ENCODE measurements around the gene TEAD1.
A peak's percentile ranks its signal among the peaks of the same experiment; 100 is the strongest.

TEAD1 gene

DNA sequence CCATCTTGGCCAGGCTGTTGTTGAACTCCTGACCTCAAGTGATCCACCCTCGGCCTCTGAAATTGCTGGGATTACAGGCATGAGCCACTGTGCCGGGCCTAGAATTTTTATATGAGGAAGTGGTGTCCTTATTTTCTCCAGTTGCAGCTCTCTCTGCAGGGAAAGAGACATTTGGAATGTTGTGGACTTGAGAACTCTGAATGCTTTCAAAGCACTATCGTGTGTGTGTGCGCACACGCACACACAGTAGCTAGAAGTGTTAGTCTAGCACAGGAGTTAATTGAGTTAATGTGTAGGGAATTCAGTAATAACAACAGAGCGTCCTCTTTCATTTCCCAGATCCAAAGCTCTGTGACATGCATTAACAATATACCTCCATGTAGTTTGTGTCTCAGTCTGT is 170.9 kb downstream of the TEAD1 start:
- no peak for DNase-seq

DNA sequence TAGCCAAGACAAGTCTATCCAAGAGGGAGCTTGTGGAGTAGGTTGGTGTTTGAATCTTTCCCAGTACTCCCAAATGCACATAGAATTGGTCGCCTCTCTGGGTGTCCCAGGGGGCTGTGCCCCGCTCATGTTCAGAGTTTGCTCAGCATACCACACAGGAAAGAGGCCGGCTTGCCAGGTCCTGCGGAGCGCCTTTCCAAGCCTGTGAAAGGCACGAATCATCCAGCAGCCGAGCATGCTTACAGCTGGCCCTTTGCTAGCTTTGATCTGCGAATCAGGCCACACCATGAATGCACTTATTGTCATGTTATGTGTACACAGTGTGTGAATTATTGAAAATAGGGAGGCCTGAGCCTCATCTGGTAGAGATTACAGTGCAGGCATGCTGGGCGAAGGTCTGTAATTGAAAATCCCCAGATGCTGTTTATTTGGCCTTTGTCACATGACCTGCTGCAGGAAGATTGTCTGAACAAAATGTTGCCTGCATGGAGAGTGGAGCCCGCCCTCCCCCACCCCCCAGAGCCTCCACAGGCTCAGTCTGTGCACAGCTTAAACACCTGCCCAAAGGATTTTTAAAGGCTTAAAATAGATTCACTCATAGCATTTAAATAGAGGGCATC is 171.6 kb downstream of the TEAD1 start:
- no peak for DNase-seq

DNA sequence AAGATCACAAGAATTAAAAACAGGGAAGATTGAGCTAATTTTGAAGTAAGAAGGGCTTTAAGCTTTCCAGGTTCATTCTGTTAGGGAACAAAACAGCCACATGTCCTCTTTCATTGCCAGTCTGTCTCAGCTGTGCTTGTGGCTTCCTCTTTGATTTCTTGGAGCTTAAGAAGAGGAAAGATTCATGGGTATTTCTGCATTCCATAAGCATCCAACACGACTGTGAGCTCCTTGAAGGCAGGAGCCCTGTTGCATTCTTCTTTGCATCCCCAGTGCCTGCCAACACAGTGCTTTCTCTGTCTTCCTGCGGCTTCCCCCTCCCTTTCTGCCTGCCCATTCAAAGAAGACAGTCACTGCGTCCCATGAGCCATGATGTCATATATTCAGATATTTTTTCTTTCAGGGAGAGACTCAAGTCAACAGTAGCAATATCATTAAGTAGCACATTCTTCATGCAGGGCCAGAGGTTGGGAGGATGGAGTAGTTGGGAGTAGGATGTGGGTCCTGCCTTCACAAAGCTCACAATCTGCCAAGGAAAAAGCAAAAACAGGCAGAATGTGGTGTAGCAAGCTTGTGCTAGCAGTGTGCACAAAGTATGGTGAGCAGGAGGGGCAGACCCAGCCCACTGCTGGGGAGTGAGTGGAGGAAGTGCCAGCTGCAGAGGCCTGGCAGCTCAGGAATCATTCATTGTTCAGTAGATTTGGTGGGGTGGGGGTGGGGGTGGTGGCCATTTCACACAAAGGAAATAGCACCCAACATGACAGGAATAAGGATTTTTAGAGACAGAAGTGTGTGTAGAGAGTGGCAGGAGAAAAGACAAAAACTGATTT is 172.8 kb downstream of the TEAD1 start:
- no peak for DNase-seq

DNA sequence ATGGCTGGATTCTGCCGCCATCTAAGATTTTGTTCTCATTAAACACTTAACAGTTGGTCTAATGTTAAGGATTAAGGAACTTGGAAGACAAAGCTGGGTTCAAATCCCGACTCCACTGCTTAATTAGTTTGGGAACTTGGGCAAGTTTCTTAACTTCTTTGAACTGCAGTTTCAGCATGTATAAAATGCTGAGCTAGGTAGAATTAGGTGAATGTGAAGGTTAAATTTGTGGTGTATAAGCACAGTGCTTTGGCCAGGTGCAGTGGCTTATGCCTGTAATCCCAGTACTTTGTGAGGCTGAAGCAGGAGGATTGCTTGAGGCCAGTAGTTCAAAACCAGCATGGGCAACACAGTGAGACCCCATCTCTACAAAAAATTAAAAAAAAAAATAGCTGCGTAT is 174.2 kb downstream of the TEAD1 start:
- no peak for DNase-seq

DNA sequence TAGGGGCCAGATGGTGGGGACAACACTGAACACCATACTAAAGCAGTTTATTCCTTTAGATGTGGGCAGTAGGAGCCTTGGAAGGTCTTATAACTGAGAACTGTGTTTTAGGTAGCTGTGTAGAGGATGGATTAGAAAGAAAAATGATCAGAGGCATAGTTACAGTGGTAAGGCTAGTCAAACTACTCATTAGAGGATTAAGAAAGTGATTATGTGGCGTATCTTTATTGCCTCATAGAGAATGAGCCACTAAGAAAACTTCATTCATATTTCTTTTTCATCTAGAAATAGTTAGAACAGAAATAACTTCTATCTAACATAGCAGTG is 179.1 kb downstream of the TEAD1 start:
- no peak for DNase-seq

DNA sequence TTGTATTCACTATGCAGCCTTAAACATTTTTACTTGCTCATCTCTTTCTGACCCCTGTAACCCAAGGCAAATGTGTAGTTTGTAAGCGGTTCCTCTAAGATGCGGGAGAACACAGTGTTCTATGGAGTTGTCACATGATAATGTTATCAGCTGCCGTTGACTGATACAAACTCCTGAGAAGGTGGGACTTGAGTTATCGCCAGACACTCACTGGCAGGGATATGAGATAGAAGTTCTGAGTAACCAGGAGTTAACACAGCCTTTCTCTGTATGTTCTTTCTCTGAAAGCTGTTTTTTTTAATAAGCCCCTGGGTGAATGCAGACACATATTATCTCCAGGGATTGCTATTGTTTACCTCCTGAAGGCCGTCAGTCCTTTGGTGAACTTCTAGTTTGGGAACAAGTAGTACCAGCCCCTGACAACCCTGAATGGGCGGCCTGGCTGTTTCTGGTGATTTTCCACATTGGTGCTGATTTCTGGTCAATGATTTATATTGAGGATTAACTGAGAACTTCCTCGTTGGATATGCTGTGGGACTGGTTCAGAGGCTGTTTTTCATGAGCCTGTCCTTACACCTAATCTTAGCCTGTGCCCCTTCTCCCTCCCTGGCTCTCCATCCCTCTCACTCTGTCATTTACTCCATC is 179.6 kb downstream of the TEAD1 start:
- DNase-seq, result peak; percentile 74

DNA sequence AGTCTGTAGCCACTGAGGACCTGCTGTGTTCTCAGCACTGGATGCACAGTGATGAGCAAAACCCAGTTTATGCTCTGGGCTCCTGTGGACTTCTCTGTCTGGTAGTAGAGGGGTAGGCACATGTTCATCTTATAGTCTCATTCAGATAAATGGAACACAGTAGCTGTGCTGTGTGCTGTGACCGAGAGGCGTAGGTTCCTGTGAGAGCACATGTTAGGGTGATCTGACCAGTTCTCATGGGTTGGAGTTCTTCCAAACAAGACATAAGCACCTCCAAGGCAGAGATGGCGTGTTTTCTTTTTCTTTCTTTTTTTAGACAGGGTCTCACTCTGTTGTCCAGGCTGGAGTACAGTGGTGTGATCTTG is 180.1 kb downstream of the TEAD1 start:
- no peak for DNase-seq

DNA sequence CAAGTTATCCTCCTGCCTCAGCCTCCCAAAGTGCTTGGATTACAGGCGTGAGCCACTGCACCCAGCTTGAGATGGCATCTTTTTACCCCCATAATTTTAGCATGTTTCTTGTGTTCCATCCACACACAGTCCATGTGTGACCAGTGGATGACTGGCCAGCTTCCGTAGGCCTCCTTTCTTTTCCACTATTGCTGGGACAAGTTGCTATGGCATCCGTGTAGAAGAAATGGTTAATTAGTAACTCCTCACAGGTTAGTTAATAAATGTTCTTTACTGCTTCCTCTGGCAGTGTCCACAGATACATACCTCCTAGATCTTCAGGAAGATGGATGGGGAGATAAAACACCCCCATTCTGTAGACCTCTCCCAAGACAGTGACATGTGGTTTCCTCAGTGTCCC is 180.6 kb downstream of the TEAD1 start:
- DNase-seq, result no peak

DNA sequence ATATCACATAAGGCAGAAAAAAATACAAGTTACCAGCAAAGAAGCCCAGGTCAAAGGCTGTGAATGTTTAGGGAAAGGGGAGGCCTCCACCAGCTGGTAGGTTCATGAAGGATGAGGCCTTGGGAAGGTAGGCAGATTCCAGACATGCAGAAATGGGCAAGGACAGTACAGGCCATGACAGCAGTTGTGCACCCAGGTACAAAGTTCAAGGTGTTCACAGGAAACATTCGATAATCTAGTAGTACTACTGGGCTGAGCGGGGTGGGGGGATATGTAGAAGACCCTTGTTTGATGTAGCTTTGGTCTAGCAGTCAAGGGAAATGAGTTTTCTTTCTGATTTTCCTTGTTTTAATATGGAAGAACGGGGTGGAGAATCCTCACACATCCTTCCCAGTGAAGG is 182.1 kb downstream of the TEAD1 start:
- no peak for DNase-seq

DNA sequence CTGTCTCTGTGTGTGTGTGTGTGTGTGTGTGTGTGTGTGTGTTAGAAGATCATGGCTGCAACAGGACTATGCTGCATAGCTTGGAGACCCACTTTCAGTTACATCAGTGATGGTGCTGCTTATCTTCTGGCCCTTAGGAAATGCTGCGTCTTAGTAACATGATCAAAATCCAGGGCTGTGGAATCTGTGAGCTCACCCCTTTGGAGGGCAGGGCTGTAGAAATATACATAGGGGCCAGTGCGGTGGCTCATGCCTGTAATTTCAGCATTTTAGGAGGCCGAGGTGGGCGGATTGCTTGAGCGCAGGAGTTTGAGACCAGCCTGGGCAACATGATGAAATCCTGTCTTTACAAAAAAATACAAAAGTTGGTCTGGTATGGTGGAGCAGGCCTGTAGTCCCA is 183.4 kb downstream of the TEAD1 start:
- DNase-seq, result peak; percentile 44

DNA sequence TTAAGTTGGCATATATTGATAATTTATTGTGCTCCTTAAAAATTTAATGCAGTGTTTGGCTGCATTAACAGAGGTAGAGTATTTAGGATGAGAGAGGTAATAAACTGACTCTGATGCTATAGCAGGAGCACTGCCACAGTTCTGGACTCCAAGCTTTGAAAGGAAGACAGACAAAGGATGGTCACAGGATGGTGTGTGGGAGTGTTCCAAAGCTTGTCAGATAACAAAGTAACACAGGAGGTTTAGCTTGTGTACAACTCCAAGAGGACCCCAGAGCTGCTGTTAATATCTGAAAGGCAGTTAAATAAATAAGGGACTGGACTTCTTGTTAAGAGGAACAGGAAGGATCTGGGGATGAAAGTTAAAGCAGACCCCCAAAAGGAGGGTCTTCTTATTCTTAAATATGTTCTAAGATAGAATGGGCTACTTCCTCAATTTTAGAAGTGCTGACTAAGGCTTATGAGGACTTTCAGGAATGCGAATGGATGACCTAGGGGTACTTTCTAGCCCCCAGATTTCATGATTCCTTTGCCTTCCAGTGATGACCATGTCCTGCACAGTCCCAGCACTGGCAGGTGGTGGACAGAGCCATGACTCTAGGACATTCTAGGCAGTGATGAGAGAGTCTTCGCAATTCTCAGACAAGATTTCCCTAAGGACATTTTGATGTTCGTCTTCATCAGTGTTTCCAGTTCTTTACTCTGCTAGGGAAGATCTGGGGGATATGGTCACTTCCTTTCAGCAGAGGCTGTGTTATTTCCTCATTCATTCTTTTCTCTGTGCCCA is 185.8 kb downstream of the TEAD1 start:
- no peak for DNase-seq

DNA sequence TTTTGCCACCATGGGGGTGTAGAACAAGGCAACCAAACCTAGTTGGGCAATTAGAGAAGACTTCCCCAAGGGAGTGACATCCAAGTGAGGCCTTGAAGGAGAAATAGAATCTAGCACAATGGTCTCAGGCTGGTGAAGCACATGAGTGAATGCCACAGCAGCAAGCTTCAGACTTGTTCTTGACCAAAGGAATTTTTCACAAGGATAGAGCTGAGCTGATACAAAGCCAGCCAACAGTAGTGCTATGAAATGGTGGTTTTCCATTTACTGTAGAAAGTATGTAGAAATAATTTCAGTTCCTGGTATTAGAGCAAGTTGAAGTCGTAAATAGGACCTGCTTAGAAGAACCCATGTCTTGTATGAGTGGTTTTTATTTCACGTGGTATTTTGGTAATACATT is 186.6 kb downstream of the TEAD1 start:
- DNase-seq, result no peak

DNA sequence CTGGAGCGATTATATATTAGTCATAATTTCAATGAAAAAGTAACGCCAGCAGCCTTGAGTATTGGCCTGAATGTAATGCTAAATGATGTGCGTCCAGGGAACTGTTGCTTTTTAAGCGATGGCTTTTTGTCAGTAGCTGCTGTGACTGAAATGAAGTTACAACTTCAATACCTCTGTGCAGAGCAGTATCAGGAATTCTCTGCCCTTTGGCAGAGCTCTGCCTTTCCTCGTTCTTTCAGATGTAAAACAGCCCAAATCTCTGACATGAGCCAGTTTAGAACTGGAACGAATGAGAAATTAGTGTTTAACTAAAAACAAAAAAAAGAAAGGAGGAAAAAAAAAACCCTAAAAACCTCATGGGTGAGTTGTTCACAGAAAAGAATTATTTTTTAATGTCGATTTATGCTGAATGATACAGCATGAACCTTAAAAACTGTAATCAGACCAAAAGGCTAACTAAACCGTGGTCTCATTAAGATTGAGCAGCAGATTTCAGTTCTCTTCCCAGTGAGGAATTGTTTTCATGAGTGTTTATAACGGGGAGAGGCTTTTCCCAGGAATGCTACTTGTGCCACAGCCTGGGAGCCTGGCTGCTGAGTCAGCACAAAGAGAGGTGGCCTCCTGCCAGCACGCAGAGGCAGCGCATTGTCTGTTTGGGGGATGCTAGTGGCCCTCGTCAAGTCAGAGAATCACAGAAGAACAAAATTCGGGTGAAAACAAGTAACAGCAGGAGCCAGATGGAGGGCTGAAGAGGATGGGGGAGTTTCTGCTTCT is 188.7 kb downstream of the TEAD1 start:
- DNase-seq, result peak; percentile 68

DNA sequence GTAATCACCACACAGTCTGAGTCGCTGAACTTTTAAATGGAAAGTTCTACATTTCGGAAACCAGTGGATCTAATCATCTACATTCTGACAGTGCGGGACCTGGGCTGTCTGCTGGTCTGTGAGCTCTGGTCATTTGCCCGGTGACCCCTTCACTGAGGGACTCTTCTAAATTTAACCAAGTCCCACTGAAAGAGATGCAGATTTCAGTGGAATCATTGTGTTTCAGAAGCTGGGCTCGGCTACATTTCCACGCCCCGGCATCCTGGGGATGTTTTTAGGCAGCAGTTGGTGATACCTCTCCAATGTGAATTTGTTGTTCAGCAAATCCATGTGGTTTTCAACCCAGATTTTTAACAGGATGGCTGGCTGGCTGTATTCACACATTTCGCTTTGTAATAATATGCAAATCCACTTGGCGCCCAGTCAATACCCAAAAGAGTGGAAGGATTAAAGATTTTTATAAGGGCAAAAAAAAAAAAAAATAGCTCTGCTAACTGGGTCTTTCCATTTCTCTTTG is 189.4 kb downstream of the TEAD1 start:
- DNase-seq, result no peak

DNA sequence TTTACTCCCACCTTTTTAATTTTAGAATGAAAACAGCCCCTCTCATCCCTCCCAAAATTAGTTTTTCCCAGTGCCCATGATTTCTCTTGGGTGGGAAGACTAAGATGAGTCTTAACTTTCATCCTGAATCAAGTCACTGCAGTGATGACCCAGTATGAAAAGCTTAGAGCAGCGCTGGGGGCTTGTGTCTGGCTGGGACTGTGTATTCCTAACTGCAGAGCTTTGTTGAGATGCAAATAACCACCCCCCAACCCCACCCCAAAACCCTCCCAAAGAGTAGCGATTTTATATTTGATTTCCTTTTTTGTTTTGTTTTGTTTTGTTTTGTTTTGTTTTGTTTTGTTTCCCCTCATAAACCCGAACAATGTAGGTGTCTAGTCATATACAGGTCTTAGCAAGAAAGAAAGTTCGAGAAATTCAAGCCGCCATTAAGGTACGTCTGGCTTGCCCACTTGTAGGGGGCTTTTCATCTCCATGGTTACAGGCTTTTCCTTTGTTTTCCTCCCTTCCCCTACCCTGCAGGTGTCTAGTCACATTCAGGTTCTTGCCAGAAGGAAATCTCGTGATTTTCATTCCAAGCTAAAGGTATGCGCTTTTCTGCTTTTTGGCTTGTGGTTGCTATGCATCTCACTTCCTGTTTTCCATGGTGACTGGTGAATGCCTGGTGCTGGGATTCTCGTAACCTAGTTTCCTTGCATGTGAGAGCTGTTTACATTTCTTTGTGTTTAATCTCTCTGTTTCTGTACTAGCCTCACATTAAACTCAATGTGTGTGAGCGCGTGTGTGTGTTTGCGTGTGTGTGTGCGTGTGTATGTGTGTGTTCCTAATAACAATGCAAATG is 190.3 kb downstream of the TEAD1 start:
- DNase-seq, result peak; percentile 90

DNA sequence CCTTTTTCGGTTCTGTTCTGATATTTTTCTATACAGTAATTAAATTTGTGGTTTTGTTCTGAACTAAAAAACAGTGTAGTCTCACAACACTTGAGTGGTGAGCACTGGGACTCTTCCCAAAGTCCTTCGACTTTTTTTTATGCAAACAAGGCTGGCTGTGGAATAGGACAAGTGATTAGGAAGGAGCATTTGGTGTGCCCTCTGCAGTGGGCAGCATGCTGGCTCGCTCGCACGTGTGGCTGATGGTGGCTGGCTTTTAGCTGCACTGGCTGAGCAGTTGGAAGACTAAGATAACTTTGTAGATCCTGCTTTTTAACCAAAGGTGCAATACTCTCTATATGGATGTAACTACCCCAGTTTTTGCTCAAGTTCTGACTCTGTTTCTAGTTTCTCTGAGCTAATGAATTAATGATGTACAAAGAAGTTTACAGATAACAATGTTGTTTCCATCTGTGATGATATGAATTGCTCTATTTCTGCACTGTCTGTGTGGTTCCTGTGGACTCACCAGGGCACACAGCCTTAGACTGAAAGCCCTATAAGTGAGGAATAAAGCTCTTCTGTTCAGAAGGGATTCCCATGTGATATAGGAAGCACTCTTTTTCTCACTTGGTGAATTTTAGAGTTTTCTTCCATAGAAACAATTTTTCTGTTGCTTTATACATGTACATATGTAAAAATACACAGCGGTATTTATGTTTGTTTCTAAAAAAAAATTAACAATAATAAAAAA is 191.8 kb downstream of the TEAD1 start:
- no peak for DNase-seq

DNA sequence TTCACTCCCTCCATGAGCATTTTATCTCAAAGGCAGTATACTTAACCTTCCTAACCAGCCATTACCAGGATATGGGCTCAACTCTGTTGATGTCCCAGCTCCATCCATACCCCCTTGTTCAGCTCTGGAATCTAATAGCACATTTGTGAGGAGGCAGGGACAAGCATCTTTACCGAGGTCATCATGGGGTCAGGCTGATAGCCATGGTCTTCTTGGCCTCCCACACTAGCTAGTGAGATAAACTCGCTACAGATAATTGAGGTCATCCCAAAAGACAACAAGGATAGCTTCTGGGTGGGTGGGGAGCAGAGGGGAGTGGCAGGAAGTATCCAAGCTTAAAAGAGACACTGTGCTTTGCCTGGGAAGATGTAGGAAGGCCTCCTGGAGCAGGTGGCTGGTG is 193.3 kb downstream of the TEAD1 start:
- DNase-seq, result peak; percentile 14

DNA sequence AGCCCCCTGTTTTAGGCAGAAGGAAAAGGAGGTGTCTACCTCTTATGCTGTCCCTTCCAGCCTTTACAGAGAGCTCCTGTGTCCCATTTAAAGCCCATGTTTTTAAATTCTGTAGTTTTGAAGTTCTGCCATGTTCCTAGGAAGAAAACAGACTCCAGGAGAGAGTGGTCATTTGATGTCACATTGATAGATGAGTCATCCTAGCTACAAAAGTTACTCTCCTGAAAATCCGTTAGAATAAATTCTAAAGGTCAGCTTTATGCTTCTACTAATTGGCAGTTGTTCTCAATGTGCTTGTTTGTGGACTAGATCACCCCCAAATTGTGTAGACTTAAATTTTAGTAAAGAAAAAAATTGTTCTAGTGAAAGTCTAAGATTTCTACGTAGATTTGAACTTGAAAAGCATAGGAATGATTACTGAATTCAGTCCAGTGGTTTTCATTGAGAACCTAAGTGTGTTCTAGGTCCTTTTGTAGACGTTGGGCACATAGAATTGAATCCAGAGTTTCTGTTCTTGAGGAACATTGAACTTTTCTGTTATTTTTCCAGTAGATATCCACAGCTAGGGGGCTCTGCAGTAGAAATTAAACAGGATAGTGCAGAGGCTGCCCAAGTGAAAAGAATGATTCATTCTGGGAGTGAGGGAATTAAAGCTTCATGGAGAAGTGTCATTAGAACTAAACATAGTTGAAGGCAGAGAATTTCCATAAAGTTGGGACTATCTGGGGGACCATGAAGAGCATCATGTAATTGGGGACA is 194.3 kb downstream of the TEAD1 start:
- DNase-seq, result peak; percentile 7

DNA sequence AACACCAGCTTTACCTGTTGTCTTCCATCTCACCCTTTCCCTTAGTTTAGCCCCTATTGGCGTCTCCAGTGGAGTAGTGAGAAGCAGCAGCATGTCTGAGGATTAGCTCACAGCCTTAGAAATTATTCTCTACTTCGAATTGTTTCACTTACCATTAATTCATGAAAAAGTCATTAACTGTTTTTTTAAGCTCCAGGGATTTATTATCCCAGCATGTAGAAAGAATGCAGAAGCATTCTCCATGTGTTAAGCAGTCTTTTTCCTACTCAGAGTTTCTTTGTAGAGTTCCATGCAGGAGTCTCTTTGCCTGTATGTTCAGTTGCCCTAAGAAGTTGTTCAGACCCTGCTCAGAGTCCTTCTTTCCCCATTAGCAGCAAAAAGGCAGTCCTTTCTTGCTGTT is 197.0 kb downstream of the TEAD1 start:
- no peak for DNase-seq

DNA sequence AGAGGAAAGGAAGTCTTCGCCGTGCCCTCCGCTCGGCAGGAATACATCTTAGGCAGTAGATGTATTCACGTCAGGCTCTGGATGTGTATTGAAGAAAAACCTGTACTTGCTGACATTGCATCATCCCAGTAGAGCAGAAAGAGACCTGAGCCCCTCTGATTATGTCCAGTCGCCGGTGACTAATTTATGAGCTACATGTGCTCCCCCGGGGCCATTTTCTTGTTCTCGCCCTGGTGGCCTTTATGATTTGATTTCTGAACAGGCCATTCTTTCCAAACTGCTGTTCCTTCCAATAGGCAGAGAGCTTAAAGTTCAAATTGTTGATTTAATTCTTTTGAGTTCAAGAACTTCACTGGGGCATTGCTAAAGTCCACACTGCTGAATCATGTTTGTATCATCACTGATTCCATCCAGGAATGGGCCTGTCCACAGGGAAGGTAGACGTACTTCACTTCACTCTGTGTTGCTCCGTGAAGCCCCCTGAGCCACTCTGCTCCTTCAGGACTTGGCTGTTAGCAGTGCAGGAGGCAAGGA is 197.6 kb downstream of the TEAD1 start:
- DNase-seq, result no peak
